HEK293 (cell line): ENCODE data around the gene ATRAID.

Experiments used
- CTCF ChIA-PET: fragments of 350-600 bp; formaldehyde crosslinking; extraction: SDS; loops from one replicate; lab custom pipeline; 2021; ENCODE audit warnings: antibody characterized with exemption; lab: Yijun Ruan, JAX
- POLR2A ChIA-PET: fragments of 300-600 bp; formaldehyde crosslinking; extraction: SDS; loops from one replicate; lab custom pipeline; 2020; ENCODE audit warnings: antibody characterized with exemption, inconsistent platforms; lab: Yijun Ruan, JAX
- H3K27ac ChIP-seq: fragments of 200-500 bp; sonication (Bioruptor generic); 2 replicates; pipeline ENCODE4 v1.5.1; 2014; ENCODE audit warnings: low read depth, low read length, control low read depth, inconsistent platforms; ENCODE audit errors: extremely low read depth
- H3K36me3 ChIP-seq, 2 experiments: fragments of 200-500 bp in 1 of 2; sonication (Bioruptor generic) in 1 of 2; 1 replicate in 1 of 2; 2 replicates in 1 of 2; pipeline ENCODE4 v1.5.1; 2014 to 2017; ENCODE audit warnings: inconsistent platforms in 2 of 2, low read length in 2 of 2; ENCODE audit not compliant: control insufficient read depth in 2 of 2, insufficient read depth in 1 of 2
- H3K4me1 ChIP-seq: fragments of 200-500 bp; sonication (Bioruptor generic); 2 replicates; pipeline ENCODE4 v1.5.1; 2014; ENCODE audit warnings: mild to moderate bottlenecking, low read length, inconsistent platforms; ENCODE audit not compliant: control insufficient read depth, insufficient read depth
- H3K4me3 ChIP-seq: 2 replicates; pipeline ENCODE4 v1.5.1; 2011; ENCODE audit warnings: low read depth, mild to moderate bottlenecking, control low read depth, low read length, moderate library complexity
- H3K9me3 ChIP-seq: fragments of 200-500 bp; sonication (Bioruptor generic); 2 replicates; pipeline ENCODE4 v1.5.1; 2014; ENCODE audit warnings: low read depth, low read length, inconsistent platforms; ENCODE audit not compliant: control insufficient read depth, insufficient read depth
- FEZF1 ChIP-seq: fragments of 450-650 bp; formaldehyde crosslinking; IDR thresholded peaks from 2 replicates; pipeline ENCODE4 v1.5.1; 2016; ENCODE audit warnings: missing biosample characterization, missing genetic modification characterization
- GLIS1 ChIP-seq: fragments of 450-650 bp; formaldehyde crosslinking; IDR thresholded peaks from 2 replicates; pipeline ENCODE4 v1.5.1; 2016; ENCODE audit warnings: missing biosample characterization, missing genetic modification characterization
- KLF1 ChIP-seq: fragments of 450-650 bp; formaldehyde crosslinking; IDR thresholded peaks from 2 replicates; pipeline ENCODE4 v1.5.1; 2016; ENCODE audit warnings: missing biosample characterization, missing genetic modification characterization
- KLF10 ChIP-seq: fragments of 450-650 bp; IDR thresholded peaks from 2 replicates; pipeline ENCODE4 v1.5.1; 2018; ENCODE audit warnings: missing biosample characterization, mild to moderate bottlenecking, missing genetic modification characterization
- KLF7 ChIP-seq: fragments of 450-650 bp; formaldehyde crosslinking; IDR thresholded peaks from 2 replicates; pipeline ENCODE4 v1.5.1; 2016; ENCODE audit warnings: missing biosample characterization, missing genetic modification characterization, borderline replicate concordance
- SETDB1 ChIP-seq: IDR thresholded peaks from one replicate; pipeline ENCODE4 v1.6.1; 2017; ENCODE audit warnings: mild to moderate bottlenecking, low read length, moderate library complexity, mixed read lengths; ENCODE audit not compliant: insufficient read length
- YY2 ChIP-seq: fragments of 450-650 bp; formaldehyde crosslinking; IDR thresholded peaks from 2 replicates; pipeline ENCODE4 v1.5.1; 2016; ENCODE audit warnings: missing biosample characterization, missing genetic modification characterization
- ZNF175 ChIP-seq: fragments of 450-650 bp; formaldehyde crosslinking; IDR thresholded peaks from 2 replicates; pipeline ENCODE4 v1.5.1; 2016; ENCODE audit warnings: missing biosample characterization, missing genetic modification characterization
- ZNF184 ChIP-seq: fragments of 450-650 bp; IDR thresholded peaks from 2 replicates; pipeline ENCODE4 v1.5.1; 2018; ENCODE audit warnings: missing biosample characterization, mild to moderate bottlenecking, missing genetic modification characterization
- ZNF214 ChIP-seq: fragments of 450-650 bp; formaldehyde crosslinking; IDR thresholded peaks from 2 replicates; pipeline ENCODE4 v1.5.1; 2017; ENCODE audit warnings: missing biosample characterization, mild to moderate bottlenecking, missing genetic modification characterization, borderline replicate concordance
- ZNF24 ChIP-seq: fragments of 450-650 bp; formaldehyde crosslinking; IDR thresholded peaks from 2 replicates; pipeline ENCODE4 v1.5.1; 2016; ENCODE audit warnings: missing biosample characterization, missing genetic modification characterization
- ZNF324 ChIP-seq: fragments of 450-650 bp; formaldehyde crosslinking; IDR thresholded peaks from 2 replicates; pipeline ENCODE4 v1.5.1; 2016; ENCODE audit warnings: missing biosample characterization, missing genetic modification characterization
- ZNF394 ChIP-seq: fragments of 450-650 bp; formaldehyde crosslinking; IDR thresholded peaks from 2 replicates; pipeline ENCODE4 v1.5.1; 2016; ENCODE audit warnings: missing biosample characterization, missing genetic modification characterization, mild to moderate bottlenecking, moderate library complexity, borderline replicate concordance
- ZNF473 ChIP-seq: fragments of 450-650 bp; formaldehyde crosslinking; IDR thresholded peaks from 2 replicates; pipeline ENCODE4 v1.5.1; 2017; ENCODE audit warnings: missing biosample characterization, missing genetic modification characterization
- ZNF488 ChIP-seq: fragments of 450-650 bp; formaldehyde crosslinking; IDR thresholded peaks from 2 replicates; pipeline ENCODE4 v1.5.1; 2016; ENCODE audit warnings: missing biosample characterization, missing genetic modification characterization
- ZNF518A ChIP-seq: fragments of 450-650 bp; formaldehyde crosslinking; conservative IDR thresholded peaks from 2 replicates; pipeline ENCODE4 v1.5.1; 2016; ENCODE audit warnings: low read depth, missing biosample characterization, missing genetic modification characterization
- ZNF610 ChIP-seq: fragments of 450-650 bp; formaldehyde crosslinking; IDR thresholded peaks from 2 replicates; pipeline ENCODE4 v1.5.1; 2016; ENCODE audit warnings: missing biosample characterization, missing genetic modification characterization, borderline replicate concordance
- ZNF629 ChIP-seq: fragments of 450-650 bp; formaldehyde crosslinking; IDR thresholded peaks from 2 replicates; pipeline ENCODE4 v1.5.1; 2017; ENCODE audit warnings: missing biosample characterization, missing genetic modification characterization
- ZNF654 ChIP-seq: fragments of 450-650 bp; formaldehyde crosslinking; IDR thresholded peaks from 2 replicates; pipeline ENCODE4 v1.5.1; 2016; ENCODE audit warnings: low read depth, missing biosample characterization, missing genetic modification characterization
- ZNF670 ChIP-seq: fragments of 450-650 bp; formaldehyde crosslinking; IDR thresholded peaks from 2 replicates; pipeline ENCODE4 v1.5.1; 2016; ENCODE audit warnings: missing biosample characterization, missing genetic modification characterization, low read depth
- ZNF791 ChIP-seq: fragments of 450-650 bp; formaldehyde crosslinking; IDR thresholded peaks from 2 replicates; pipeline ENCODE4 v1.5.1; 2016; ENCODE audit warnings: missing biosample characterization, missing genetic modification characterization
- ZNF792 ChIP-seq: fragments of 450-650 bp; formaldehyde crosslinking; IDR thresholded peaks from 2 replicates; pipeline ENCODE4 v1.5.1; 2016; ENCODE audit warnings: missing biosample characterization, missing genetic modification characterization
- TF ChIP-seq, protein P1 (sequence below): fragments of 450-650 bp; formaldehyde crosslinking; IDR thresholded peaks from 2 replicates; pipeline ENCODE4 v1.5.1; 2016; ENCODE audit warnings: missing biosample characterization, missing genetic modification characterization
- TF ChIP-seq, protein P2 (sequence below): fragments of 450-650 bp; formaldehyde crosslinking; IDR thresholded peaks from 2 replicates; pipeline ENCODE4 v1.5.1; 2016; ENCODE audit warnings: missing biosample characterization, missing genetic modification characterization

Gene ATRAID

GRCh38 chr2:27233341-27233740 lies 21.5 kb downstream of the ATRAID start:
- CTCF ChIA-PET: interaction anchor here (0.6 to 1.5 kb wide), 2 partner anchors 18 to 175 kb away, joined by 3 to 5 read pairs; no protein-coding TSS in a partner anchor
- no peaks in the 10 kb centered on the region for H3K4me1 ChIP-seq
- peaks cover 25 to 96% of the 10 kb centered on the region in 2 experiments; a peak in 2 of 3 replicates for H3K36me3 ChIP-seq
- H3K9me3 ChIP-seq: no peaks in the 10 kb centered on the region
- TF ChIP-seq GLIS1 (tag by site-specific recombination): no peak
- no peak for TF ChIP-seq KLF10 (tag by site-specific recombination)
- TF ChIP-seq, protein P1, sequence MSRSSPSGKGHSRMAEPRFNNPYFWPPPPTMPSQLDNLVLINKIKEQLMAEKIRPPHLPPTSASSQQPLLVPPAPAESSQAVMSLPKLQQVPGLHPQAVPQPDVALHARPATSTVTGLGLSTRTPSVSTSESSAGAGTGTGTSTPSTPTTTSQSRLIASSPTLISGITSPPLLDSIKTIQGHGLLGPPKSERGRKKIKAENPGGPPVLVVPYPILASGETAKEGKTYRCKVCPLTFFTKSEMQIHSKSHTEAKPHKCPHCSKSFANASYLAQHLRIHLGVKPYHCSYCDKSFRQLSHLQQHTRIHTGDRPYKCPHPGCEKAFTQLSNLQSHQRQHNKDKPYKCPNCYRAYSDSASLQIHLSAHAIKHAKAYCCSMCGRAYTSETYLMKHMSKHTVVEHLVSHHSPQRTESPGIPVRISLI (tag by site-specific recombination): no peak
- TF ChIP-seq ZNF184 (tag by site-specific recombination): no peak
- no peak for TF ChIP-seq ZNF324 (tag by site-specific recombination)
- no peak for TF ChIP-seq ZNF518A (tag by site-specific recombination)
- no peak for TF ChIP-seq KLF7 (tag by site-specific recombination)
- TF ChIP-seq ZNF24: no peak
- no peak for TF ChIP-seq ZNF629 (tag by site-specific recombination)
- no peak for TF ChIP-seq ZNF394 (tag by site-specific recombination)
- TF ChIP-seq, all 188 proteins: peak for 0
- POLR2A ChIA-PET: no interaction called here
- Histone ChIP-seq H3K27ac (no peak overlapping the region), H3K4me3 (no peak overlapping the region)

DNA sequence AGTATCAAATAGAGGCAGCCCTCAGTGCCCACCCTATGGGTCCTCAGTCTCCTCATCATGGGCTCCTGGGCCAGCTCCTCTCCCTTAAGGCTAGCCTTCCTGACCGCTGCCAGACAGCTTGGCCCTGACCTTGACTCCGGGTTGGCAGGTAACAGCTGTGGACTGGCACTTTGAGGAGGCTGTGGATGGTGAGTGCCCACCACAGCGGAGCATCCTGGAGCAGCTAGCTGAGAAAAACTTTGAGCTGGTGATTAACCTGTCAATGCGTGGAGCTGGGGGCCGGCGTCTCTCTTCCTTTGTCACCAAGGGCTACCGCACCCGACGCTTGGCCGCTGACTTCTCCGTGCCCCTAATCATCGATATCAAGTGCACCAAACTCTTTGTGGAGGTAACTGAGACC lies 24.3 kb downstream of the ATRAID start:
- no peak overlapping the region for H3K4me3 ChIP-seq
- ChIA-PET CTCF (interaction anchor here (1.0 to 1.6 kb wide), 4 partner anchors 13 to 45 kb away, joined by 3 to 6 read pairs (median 4); no protein-coding TSS in a partner anchor), POLR2A (interaction anchor here (0.7 to 1.1 kb wide), 2 partner anchors 13 to 75 kb away, joined by 3 to 4 read pairs; no protein-coding TSS in a partner anchor)
- H3K27ac ChIP-seq: no peak overlapping the region
- peaks cover 10 to 100% of the 10 kb centered on the region in 2 experiments; a peak in 2 of 3 replicates for H3K36me3 ChIP-seq
- H3K9me3 ChIP-seq: no peaks in the 10 kb centered on the region
- H3K4me1 ChIP-seq: no peaks in the 10 kb centered on the region
- TF ChIP-seq SETDB1 (no peak), ZNF654 (tag by site-specific recombination) (no peak), ZNF473 (tag by site-specific recombination) (no peak), ZNF610 (tag by site-specific recombination) (no peak), ZNF791 (no peak), ZNF792 (no peak), ZNF670 (tag by site-specific recombination) (no peak), ZNF175 (tag by site-specific recombination) (no peak), KLF1 (tag by site-specific recombination) (no peak), ZNF214 (tag by site-specific recombination) (no peak), YY2 (tag by site-specific recombination) (no peak), FEZF1 (tag by site-specific recombination) (no peak), ZNF488 (no peak)
- TF ChIP-seq, protein P2, sequence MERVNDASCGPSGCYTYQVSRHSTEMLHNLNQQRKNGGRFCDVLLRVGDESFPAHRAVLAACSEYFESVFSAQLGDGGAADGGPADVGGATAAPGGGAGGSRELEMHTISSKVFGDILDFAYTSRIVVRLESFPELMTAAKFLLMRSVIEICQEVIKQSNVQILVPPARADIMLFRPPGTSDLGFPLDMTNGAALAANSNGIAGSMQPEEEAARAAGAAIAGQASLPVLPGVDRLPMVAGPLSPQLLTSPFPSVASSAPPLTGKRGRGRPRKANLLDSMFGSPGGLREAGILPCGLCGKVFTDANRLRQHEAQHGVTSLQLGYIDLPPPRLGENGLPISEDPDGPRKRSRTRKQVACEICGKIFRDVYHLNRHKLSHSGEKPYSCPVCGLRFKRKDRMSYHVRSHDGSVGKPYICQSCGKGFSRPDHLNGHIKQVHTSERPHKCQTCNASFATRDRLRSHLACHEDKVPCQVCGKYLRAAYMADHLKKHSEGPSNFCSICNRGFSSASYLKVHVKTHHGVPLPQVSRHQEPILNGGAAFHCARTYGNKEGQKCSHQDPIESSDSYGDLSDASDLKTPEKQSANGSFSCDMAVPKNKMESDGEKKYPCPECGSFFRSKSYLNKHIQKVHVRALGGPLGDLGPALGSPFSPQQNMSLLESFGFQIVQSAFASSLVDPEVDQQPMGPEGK: no peak
